Mesodermal cell (in vitro differentiated cells): Measurements from ENCODE around the gene TMEM51.

Experiments
- H3K27ac ChIP-seq: 2 replicates; pipeline ENCODE4 v1.7.0; 2013; ENCODE audit warnings: mild to moderate bottlenecking, low read depth, low read length, moderate library complexity; ENCODE audit not compliant: severe bottlenecking
- H3K36me3 ChIP-seq: 2 replicates; pipeline ENCODE4 v1.7.1; 2013; ENCODE audit warnings: mild to moderate bottlenecking, low read length, moderate library complexity; ENCODE audit not compliant: control insufficient read depth, insufficient read depth
- H3K4me1 ChIP-seq: one replicate; pipeline ENCODE4 v1.7.1; 2013; ENCODE audit warnings: mild to moderate bottlenecking, low read length; ENCODE audit not compliant: insufficient read depth, control insufficient read depth, poor library complexity, severe bottlenecking
- H3K4me3 ChIP-seq: 2 replicates; pipeline ENCODE4 v1.7.0; 2013; ENCODE audit warnings: low read length, control low read depth, mild to moderate bottlenecking; ENCODE audit not compliant: insufficient read depth, poor library complexity, severe bottlenecking; ENCODE audit errors: extremely low read depth
- H3K9me3 ChIP-seq: 2 replicates; pipeline ENCODE4 v1.7.1; 2013; ENCODE audit warnings: mild to moderate bottlenecking, low read length, moderate library complexity; ENCODE audit not compliant: control insufficient read depth
- WGBS, 2 experiments: methylation state at CpG; one replicate each; pipeline ENCODE4 v1.1.5; 2013; ENCODE audit warnings: missing lambda C conversion rate in 2 of 2; ENCODE audit not compliant: insufficient coverage in 2 of 2; 5-methylcytosine and 5-hydroxymethylcytosine counted together

Gene TMEM51

DNA sequence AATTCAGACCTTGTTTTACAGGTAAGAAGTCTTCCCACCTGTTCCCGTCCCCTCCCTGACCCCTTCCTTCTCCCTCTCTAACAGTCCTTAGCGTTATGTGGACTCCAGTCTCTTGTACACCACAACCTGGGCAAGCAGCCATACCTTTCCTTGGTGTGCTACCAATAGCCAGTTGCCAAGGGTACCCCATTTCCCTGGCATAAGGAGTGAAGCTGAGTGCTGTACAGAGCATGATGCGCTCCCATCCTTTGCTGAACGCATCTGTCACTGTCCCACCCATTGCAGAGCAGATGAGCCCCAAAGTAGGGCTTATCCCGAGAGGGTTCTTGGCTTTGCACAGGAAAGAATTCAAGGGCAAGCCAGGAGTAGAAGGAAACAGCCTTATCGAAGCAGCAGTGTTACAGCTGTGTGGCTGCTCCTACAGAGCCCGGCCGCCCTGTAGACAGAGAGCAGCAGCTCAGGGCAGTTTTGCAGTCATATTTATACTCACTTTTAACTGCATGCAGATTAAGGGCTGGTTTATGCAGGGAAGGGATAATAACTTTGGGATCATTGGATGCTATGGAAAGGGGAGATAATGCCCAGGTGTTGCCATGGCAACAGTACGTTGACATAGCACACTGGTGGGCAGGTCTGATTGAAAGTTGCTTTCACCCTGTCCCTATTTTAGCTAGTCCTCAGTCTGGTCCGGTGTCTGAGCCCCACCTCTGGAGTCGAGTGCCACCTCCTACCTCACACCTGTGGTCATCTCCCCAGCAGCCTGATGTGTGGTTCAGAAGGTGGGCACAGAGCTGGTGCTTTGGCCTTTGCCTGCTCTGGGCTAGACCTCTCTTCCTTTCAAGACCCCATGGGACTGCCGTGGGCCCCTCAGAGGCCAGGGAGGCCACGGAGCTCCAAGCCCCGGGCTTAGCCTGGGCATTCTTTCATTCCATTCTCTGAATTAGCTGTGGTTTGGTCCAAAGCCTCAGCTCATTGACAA is 98.6 kb downstream of the TMEM51 start:
- Histone ChIP-seq H3K9me3 (no peaks in the 10 kb centered on the region), H3K4me1 (peaks cover 6% of the 10 kb centered on the region), H3K36me3 (no peaks in the 10 kb centered on the region), H3K27ac (no peak overlapping the region), H3K4me3 (no peak overlapping the region)
- WGBS, 2 experiments = 85% methylated on average over 10 of the region's 14 CpGs

DNA sequence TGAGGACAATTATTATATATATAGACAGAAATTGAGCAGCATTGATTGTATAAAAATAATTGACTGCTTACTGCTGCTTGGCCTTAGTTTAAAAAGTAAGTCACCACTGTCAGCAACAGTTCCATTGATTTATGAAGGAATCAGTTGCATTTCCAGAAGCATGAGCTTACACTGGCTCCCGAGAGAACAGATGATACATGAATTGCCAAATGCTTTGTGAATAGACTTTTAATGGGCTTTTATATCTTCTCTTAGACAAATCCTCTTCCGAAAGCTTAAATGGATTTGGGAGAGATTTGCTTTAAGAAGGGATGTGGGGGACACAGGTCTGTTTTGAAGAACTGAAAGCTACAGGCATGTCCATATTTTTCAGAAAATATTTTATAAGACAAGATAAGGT is 101.0 kb downstream of the TMEM51 start:
- no peaks in the 10 kb centered on the region for H3K36me3 ChIP-seq
- WGBS, 2 experiments = 100% methylated on average over 1 of the region's 2 CpGs; no CpG with 5 or more reads in 1 of the 2 experiments
- no peak overlapping the region for H3K4me3 ChIP-seq
- no peak overlapping the region for H3K27ac ChIP-seq
- H3K4me1 ChIP-seq = no peaks in the 10 kb centered on the region
- H3K9me3 ChIP-seq = no peaks in the 10 kb centered on the region

GRCh38 chr1:15255582-15256149 is 102.1 kb downstream of the TMEM51 start:
- Histone ChIP-seq H3K36me3 (no peaks in the 10 kb centered on the region), H3K4me1 (no peaks in the 10 kb centered on the region), H3K27ac (no peak overlapping the region), H3K9me3 (no peaks in the 10 kb centered on the region), H3K4me3 (no peak overlapping the region)
- WGBS, 2 experiments = 44 to 50% methylated on average over 2 of the region's 4 CpGs

GRCh38 chr1:15256584-15256983 is 103.0 kb downstream of the TMEM51 start:
- no peak overlapping the region for H3K27ac ChIP-seq
- H3K4me1 ChIP-seq = no peaks in the 10 kb centered on the region
- 100% methylated on average over 2 of the region's 3 CpGs; no CpG with 5 or more reads in 1 of the 2 experiments for WGBS, 2 experiments
- H3K36me3 ChIP-seq = no peaks in the 10 kb centered on the region
- H3K4me3 ChIP-seq = no peak overlapping the region
- H3K9me3 ChIP-seq = no peaks in the 10 kb centered on the region

GRCh38 chr1:15257309-15257708 is 103.8 kb downstream of the TMEM51 start:
- Histone ChIP-seq H3K36me3 (no peaks in the 10 kb centered on the region), H3K4me1 (no peaks in the 10 kb centered on the region), H3K27ac (no peak overlapping the region), H3K4me3 (no peak overlapping the region), H3K9me3 (no peaks in the 10 kb centered on the region)
- WGBS, 2 experiments = 73 to 76% methylated on average over 13 of the region's 14 CpGs

GRCh38 chr1:15258833-15259621 is 105.5 kb downstream of the TMEM51 start:
- no peak overlapping the region for H3K4me3 ChIP-seq
- H3K4me1 ChIP-seq = no peaks in the 10 kb centered on the region
- no peaks in the 10 kb centered on the region for H3K9me3 ChIP-seq
- 85 to 91% methylated on average over 4 of the region's 13 CpGs for WGBS, 2 experiments
- H3K36me3 ChIP-seq = no peaks in the 10 kb centered on the region
- no peak overlapping the region for H3K27ac ChIP-seq

- Histone ChIP-seq H3K4me3 (no peak overlapping the region), H3K4me1 (no peaks in the 10 kb centered on the region), H3K9me3 (no peaks in the 10 kb centered on the region), H3K36me3 (no peaks in the 10 kb centered on the region), H3K27ac (no peak overlapping the region)
- WGBS, 2 experiments = 87 to 96% methylated on average over 8 to 9 of the region's 9 CpGs
Measured at GRCh38 chr1:15259622-15260007, 106.1 kb downstream of the TMEM51 start.

GRCh38 chr1:15260418-15261154 is 107.0 kb downstream of the TMEM51 start:
- Histone ChIP-seq H3K27ac (peak overlapping the region; percentile 48), H3K4me1 (no peaks in the 10 kb centered on the region), H3K4me3 (no peak overlapping the region), H3K9me3 (no peaks in the 10 kb centered on the region), H3K36me3 (no peaks in the 10 kb centered on the region)
- WGBS, 2 experiments = 87 to 92% methylated on average over 11 to 12 of the region's 12 CpGs

DNA sequence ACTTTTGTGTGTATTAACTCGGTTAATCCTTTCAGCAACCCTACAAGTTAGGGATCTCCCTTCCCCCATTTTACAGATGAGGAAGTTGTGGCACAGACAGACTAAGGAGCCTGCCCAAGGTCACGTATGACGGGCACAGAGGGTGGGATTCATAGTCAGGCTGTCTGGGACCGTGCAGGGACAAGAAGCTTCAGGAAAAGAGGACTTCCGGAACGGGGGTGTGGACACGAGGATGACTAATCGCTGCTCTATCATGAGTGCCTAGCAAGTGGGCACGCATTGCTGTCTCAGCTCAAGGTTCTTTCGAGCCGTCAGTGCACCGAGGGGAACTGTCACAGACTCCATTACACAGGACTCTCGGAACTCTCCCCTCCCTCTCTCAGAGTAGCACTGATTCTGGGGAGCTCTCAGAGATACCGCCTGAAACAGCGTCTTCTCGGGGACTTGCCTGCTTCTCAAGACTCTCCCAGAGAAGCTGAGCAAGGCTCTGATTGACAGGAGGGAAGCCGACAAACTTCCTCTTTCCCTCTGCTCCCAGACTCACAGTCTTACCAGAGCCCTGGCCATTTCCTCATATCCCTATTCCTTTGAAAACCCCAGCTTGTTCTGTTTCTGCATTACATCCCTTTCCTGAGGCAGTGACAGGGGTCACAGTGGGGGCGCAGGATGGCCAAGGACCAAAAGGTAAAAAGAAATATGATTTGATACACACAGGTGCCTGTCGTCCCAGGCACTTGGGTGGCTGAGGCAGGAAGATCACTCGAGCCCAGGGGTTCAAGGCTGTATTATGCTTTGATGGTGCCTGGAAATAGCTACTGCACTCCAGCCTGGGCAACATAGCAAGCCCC is 107.8 kb downstream of the TMEM51 start:
- Histone ChIP-seq H3K9me3 (no peaks in the 10 kb centered on the region), H3K4me1 (no peaks in the 10 kb centered on the region), H3K27ac (peak overlapping the region; percentile 48), H3K36me3 (no peaks in the 10 kb centered on the region), H3K4me3 (no peak overlapping the region)
- WGBS, 2 experiments = 85 to 92% methylated on average over 19 of the region's 20 CpGs
